PC-9 (cell line): ENCODE results near the gene THYN1. TPM values are rescaled to one million over a fixed set of nuclear protein-coding genes. Genes with fewer than 3 reads are reported as not detected.
"Not testable (repeated sequence)": the region's sequence is repeated elsewhere in the genome, so short reads cannot be mapped to it uniquely, and the experiment has no call there.

Source experiments
- BruUV-seq: library from RNA; stranded (reverse); fragments of 400-500 nt; replicated peaks from 2 replicates; lab custom pipeline; 2021; lab: Mats Ljungman, UMichigan
- CTCF ChIA-PET: fragments of 300-600 bp; sonication (Branson Sonifier 250); formaldehyde crosslinking; loops from one replicate; lab custom pipeline; 2022; ENCODE audit warnings: antibody characterized with exemption; lab: Charles Lee
- POLR2A ChIA-PET: fragments of 300-600 bp; sonication (Branson Sonifier 250); formaldehyde crosslinking; loops from one replicate; lab custom pipeline; 2022; ENCODE audit warnings: antibody characterized with exemption; ENCODE audit not compliant: unreplicated experiment; lab: Charles Lee
- DNase-seq, 2 experiments: peaks; one replicate each; pipeline versions ENCODE4 v3.0.0 to v3.0.0-alpha.2; 2015 to 2022; ENCODE audit warnings: mixed read lengths in 1 of 2
- H2AFZ ChIP-seq: fragments of 200-600 bp; sonication (generic); 2 replicates; pipeline ENCODE4 v1.8.1; 2017; ENCODE audit warnings: antibody characterized with exemption
- H3F3A ChIP-seq: fragments of 200-600 bp; sonication (generic); 2 replicates; pipeline ENCODE4 v1.8.1; 2017; ENCODE audit warnings: antibody characterized with exemption, mild to moderate bottlenecking, low read depth; ENCODE audit not compliant: insufficient read depth
- H3K27ac ChIP-seq: fragments of 200-600 bp; sonication (generic); 2 replicates; pipeline ENCODE4 v1.6.1; 2016; ENCODE audit warnings: mixed run types
- H3K27me3 ChIP-seq: fragments of 200-600 bp; sonication (generic); 2 replicates; pipeline ENCODE4 v1.6.1; 2016; ENCODE audit warnings: low read depth, mixed run types; ENCODE audit not compliant: insufficient read depth
- H3K36me3 ChIP-seq: fragments of 200-600 bp; sonication (generic); 2 replicates; pipeline ENCODE4 v1.6.1; 2016; ENCODE audit warnings: low read depth, mixed run types
- H3K4me1 ChIP-seq: fragments of 200-600 bp; sonication (generic); replicated peaks from 2 replicates; pipeline ENCODE4 v1.6.1; 2016; ENCODE audit warnings: mixed run types; ENCODE audit not compliant: insufficient read depth
- H3K4me2 ChIP-seq: fragments of 200-600 bp; sonication (generic); 2 replicates; pipeline ENCODE4 v1.6.1; 2017; ENCODE audit warnings: mixed run types
- H3K4me3 ChIP-seq: fragments of 200-600 bp; sonication (generic); 2 replicates; pipeline ENCODE4 v1.6.1; 2016; ENCODE audit warnings: mixed run types
- H3K79me2 ChIP-seq: fragments of 200-600 bp; sonication (generic); 2 replicates; pipeline ENCODE4 v1.6.1; 2017; ENCODE audit warnings: low read depth, mixed run types
- H3K9me2 ChIP-seq: fragments of 200-600 bp; sonication (generic); 2 replicates; pipeline ENCODE4 v1.8.1; 2017; ENCODE audit warnings: mild to moderate bottlenecking; ENCODE audit not compliant: insufficient read depth
- H3K9me3 ChIP-seq: fragments of 200-600 bp; sonication (generic); 2 replicates; pipeline ENCODE4 v1.8.1; 2016; ENCODE audit warnings: low read depth; ENCODE audit not compliant: insufficient read depth
- H4K20me1 ChIP-seq: fragments of 200-600 bp; sonication (generic); 2 replicates; pipeline ENCODE4 v1.8.1; 2017; ENCODE audit not compliant: insufficient read depth
- EZH2 ChIP-seq: fragments of 200-600 bp; sonication (generic); IDR thresholded peaks from 2 replicates; pipeline ENCODE4 v1.8.0; 2017; ENCODE audit warnings: antibody characterized with exemption, low read depth
- intact Hi-C: fragments of 100-400 bp; cut with micrococcal nuclease; formaldehyde crosslinking; loops from one replicate; pipeline ENCODE4 v1.10.0; 2022; ENCODE audit not compliant: unreplicated experiment
- total RNA-seq: library from RNA; stranded (reverse); gene quantifications from 2 replicates; pipeline ENCODE4 v1.2.3, GENCODE V29; 2021
- TF ChIP-seq, protein P1 (sequence below): fragments of 200-600 bp; sonication (generic); conservative IDR thresholded peaks from 2 replicates; pipeline ENCODE4 v1.6.1; 2017; ENCODE audit warnings: mixed run types, antibody characterized with exemption, mild to moderate bottlenecking, moderate library complexity

The THYN1 gene
- total RNA-seq, 1 experiment from 2014 or later: 29.8 TPM

DNA sequence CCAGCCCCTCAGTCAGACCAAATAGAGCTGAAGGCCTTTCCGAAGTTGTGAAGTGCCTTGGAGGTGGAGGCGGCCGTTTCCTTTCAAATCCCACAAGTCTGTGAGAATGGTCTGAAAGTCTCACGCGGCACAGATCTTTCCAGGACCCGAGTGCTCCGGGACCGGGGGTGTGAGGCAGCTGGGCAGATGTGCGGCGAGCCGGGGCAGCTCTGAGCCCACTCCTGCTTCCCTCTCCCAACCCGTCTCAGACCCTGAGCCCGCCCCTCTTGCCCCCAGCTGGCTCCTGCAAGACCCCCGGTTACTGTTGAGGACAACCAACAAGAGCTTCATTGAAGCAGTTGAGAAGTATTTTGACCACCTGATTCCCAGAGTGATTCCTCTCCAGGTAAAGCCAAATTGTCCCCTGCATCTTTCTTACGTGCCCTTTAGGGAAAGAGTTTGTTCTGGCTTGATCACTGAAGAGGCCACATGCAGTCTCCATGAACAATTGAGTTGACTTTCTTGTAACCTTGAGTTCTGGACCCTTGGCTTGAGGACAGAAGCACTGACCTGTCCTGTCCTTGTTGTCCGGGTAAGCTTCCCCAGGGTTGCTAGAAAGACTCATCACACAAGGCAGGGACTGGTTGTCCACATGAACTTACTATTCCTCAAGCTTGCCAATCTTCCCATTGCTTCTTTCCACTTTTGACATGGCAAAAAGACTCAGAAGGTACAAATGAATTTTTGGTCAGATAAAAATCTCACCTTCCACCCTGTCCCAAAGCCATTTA lies 30.5 kb upstream of the THYN1 start:
- no peak overlapping the region for H3K27ac ChIP-seq
- H4K20me1 ChIP-seq: no peaks in the 10 kb centered on the region
- ChIA-PET POLR2A (no interaction called here), CTCF (no interaction called here)
- H3F3A ChIP-seq: peaks cover 4% of the 10 kb centered on the region; the same call in 1 of the 2 replicates
- H3K9me2 ChIP-seq: no peaks in the 10 kb centered on the region
- H3K36me3 ChIP-seq: no peaks in the 10 kb centered on the region
- no peaks in the 10 kb centered on the region for H3K9me3 ChIP-seq
- no peak for TF ChIP-seq EZH2
- TF ChIP-seq, protein P1, sequence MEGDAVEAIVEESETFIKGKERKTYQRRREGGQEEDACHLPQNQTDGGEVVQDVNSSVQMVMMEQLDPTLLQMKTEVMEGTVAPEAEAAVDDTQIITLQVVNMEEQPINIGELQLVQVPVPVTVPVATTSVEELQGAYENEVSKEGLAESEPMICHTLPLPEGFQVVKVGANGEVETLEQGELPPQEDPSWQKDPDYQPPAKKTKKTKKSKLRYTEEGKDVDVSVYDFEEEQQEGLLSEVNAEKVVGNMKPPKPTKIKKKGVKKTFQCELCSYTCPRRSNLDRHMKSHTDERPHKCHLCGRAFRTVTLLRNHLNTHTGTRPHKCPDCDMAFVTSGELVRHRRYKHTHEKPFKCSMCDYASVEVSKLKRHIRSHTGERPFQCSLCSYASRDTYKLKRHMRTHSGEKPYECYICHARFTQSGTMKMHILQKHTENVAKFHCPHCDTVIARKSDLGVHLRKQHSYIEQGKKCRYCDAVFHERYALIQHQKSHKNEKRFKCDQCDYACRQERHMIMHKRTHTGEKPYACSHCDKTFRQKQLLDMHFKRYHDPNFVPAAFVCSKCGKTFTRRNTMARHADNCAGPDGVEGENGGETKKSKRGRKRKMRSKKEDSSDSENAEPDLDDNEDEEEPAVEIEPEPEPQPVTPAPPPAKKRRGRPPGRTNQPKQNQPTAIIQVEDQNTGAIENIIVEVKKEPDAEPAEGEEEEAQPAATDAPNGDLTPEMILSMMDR: no peak
- H3K4me1 ChIP-seq: no peaks in the 10 kb centered on the region
- no TSS peak for BruUV-seq
- H3K79me2 ChIP-seq: peaks cover 6% of the 10 kb centered on the region; the same call in 1 of the 2 replicates
- no peak for DNase-seq
- no peak overlapping the region for H3K4me3 ChIP-seq
- H3K27me3 ChIP-seq: peaks cover 5% of the 10 kb centered on the region; the same call in 1 of the 2 replicates
- H2AFZ ChIP-seq: no peak overlapping the region
- H3K4me2 ChIP-seq: no peak overlapping the region
- intact Hi-C loops: no loop called here

DNA sequence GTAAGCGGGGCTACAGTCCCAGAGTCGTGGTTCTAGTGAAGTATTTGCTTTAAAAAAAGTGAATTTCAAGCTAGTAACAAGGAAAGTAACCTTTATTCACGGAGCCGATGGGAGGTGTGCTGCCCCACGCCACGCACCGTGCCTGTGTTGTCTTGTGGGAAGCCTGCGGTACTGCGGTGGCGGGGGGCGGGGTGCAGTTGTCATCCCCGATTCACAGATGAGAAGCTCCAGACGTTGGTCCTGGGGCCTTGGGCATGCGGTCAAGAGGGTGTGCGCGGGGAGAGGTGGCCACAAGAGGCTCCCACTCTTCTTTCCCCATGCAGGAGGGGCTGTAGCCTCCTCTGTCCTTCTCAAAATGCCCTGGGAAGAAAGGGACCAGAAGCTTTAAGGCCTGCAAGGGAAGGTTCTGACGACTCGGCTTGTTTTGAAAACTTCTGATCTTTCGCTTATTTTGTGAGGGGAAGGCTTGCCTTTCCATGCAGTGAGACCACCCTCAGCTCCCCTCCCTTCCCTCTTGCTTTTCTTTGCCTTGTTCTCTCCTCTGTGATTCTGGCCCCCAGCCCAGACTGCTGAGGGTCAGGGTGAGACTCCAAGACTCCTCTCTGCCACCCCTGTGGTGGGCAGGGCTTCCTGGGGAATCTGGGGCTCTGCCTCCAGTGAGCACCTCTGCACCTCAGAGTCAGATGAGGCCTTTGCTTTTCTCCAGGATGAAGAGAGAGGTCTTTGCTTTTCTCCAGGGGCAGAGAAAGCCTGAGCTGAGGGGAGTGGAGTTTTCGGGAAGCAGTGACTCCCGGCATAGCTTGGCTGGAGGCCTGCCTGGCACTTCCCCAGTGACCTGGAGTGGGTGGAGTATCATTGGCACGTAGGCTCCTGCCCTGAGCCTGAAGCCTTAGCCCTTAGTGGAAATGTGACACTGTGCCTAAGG lies 29.2 kb upstream of the THYN1 start:
- H4K20me1 ChIP-seq: no peaks in the 10 kb centered on the region
- POLR2A ChIA-PET: no interaction called here
- peak in 1 of 2 experiments; percentile 14 for DNase-seq
- peaks cover 4% of the 10 kb centered on the region; the same call in 1 of the 2 replicates for H3F3A ChIP-seq
- no peaks in the 10 kb centered on the region for H3K4me1 ChIP-seq
- TF ChIP-seq, protein P1: no peak
- TF ChIP-seq EZH2: no peak
- H3K79me2 ChIP-seq: no peaks in the 10 kb centered on the region
- CTCF ChIA-PET: interaction anchor here (0.7 kb wide), 1 partner anchor 21 kb away, joined by 3 read pairs; no protein-coding TSS in a partner anchor
- H3K4me2 ChIP-seq: no peak overlapping the region
- no peak overlapping the region for H3K4me3 ChIP-seq
- BruUV-seq: no TSS peak
- H2AFZ ChIP-seq: no peak overlapping the region
- no peak overlapping the region for H3K27ac ChIP-seq
- no peaks in the 10 kb centered on the region for H3K9me2 ChIP-seq
- no peaks in the 10 kb centered on the region for H3K36me3 ChIP-seq
- H3K9me3 ChIP-seq: no peaks in the 10 kb centered on the region
- intact Hi-C loops: no loop called here
- peaks cover 5% of the 10 kb centered on the region; the same call in 1 of the 2 replicates for H3K27me3 ChIP-seq

DNA sequence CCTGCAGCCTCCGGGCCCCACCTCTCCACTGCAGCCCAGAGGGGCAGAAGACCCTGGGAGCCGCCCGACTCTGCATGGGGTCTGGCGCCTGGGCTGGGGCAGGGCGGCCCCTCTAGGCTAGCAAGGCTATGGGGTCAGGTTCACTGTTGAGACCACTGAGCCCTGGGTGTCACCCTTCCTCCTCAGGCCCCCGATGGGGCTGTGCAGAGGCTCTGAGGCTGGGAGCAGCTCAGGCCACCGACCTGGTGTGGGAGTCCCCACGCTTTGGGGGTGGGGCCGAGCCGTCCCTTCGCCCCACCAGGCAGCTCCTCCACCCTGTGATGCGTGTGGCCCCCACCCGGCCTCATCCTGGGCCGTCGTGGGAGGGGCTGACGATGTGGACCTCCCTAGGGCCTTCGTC lies 28.5 kb upstream of the THYN1 start:
- H3K4me3 ChIP-seq, DNase-seq, H3K9me3 ChIP-seq, H3K79me2 ChIP-seq, H3K27ac ChIP-seq, H3K9me2 ChIP-seq, CTCF ChIA-PET, H4K20me1 ChIP-seq, H3K4me1 ChIP-seq, H3K36me3 ChIP-seq, H2AFZ ChIP-seq, H3F3A ChIP-seq, POLR2A ChIA-PET, H3K4me2 ChIP-seq, BruUV-seq, H3K27me3 ChIP-seq, intact Hi-C loops: not testable (repeated sequence)
